Measurements from ENCODE around the gene IDH3G. TPM values are rescaled to one million over a fixed set of nuclear protein-coding genes. Genes with fewer than 3 reads are reported as not detected.
A peak's percentile ranks its signal among the peaks of the same experiment; 100 is the strongest.

Gene IDH3G
- total RNA-seq, 3 donors from 2014 or later, result 75.4 to 91.5 (median 76.5) TPM

- Histone ChIP-seq H3K27ac (no peak overlapping the region), H3K4me1 (no peaks in the 10 kb centered on the region), H3K4me3 (no peak overlapping the region), H3K36me3 (no peaks in the 10 kb centered on the region), H3K27me3 (peaks cover 0 to 28% of the 10 kb centered on the region in 2 donors), H3K9me3 (peaks cover 11 to 13% of the 10 kb centered on the region in 2 donors)
- DNase-seq (ENCODE audit: low spot score in 2 of 2), result no peak
- intact Hi-C loops (cut with DNase I; ENCODE audit: low total_unique reads), result loop anchor here (10.0 kb wide), 1 partner anchor 157 kb away; no protein-coding TSS in a partner anchor
- no peak for TF ChIP-seq POLR2AphosphoS5 (IDR thresholded peaks at IDR 0.05)
- TF ChIP-seq POLR2A (IDR thresholded peaks at IDR 0.05), result no peak
- no peak for TF ChIP-seq CTCF (IDR thresholded peaks at IDR 0.05)
Measured at GRCh38 chrX:153797415-153798015, 3.3 kb upstream of the IDH3G start.

GRCh38 chrX:153794897-153795816 lies 982 bp upstream of the IDH3G start:
- Histone ChIP-seq H3K27ac (peak overlapping the region; percentile 89 to 97), H3K4me1 (no peaks in the 10 kb centered on the region), H3K9me3 (peaks cover 11 to 13% of the 10 kb centered on the region in 2 donors), H3K27me3 (peaks cover 0 to 35% of the 10 kb centered on the region in 2 donors), H3K4me3 (peak overlapping the region; percentile 56 to 83 (median 65)), H3K36me3 (no peaks in the 10 kb centered on the region)
- TF ChIP-seq CTCF (IDR thresholded peaks at IDR 0.05), result no peak
- no peak for TF ChIP-seq POLR2A (IDR thresholded peaks at IDR 0.05)
- TF ChIP-seq POLR2AphosphoS5 (IDR thresholded peaks at IDR 0.05), result no peak
- DNase-seq (ENCODE audit: low spot score in 2 of 2), result no peak
- intact Hi-C loops (cut with DNase I; ENCODE audit: low total_unique reads), result loop anchor here (10.0 kb wide), 1 partner anchor 160 kb away; no protein-coding TSS in a partner anchor

- Histone ChIP-seq H3K4me1 (no peaks in the 10 kb centered on the region), H3K4me3 (peak overlapping the region; percentile 56 to 83 (median 65)), H3K27ac (peak overlapping the region; percentile 89 to 97), H3K36me3 (no peaks in the 10 kb centered on the region), H3K27me3 (peaks cover 0 to 34% of the 10 kb centered on the region in 2 donors), H3K9me3 (peaks cover 11 to 13% of the 10 kb centered on the region in 2 donors)
- no peak for DNase-seq (ENCODE audit: low spot score in 2 of 2)
- intact Hi-C loops (cut with DNase I; ENCODE audit: low total_unique reads), result loop anchor here (10.0 kb wide), 1 partner anchor 162 kb away; no protein-coding TSS in a partner anchor
- TF ChIP-seq POLR2A (IDR thresholded peaks at IDR 0.05) (no peak), POLR2AphosphoS5 (IDR thresholded peaks at IDR 0.05) (no peak), CTCF (IDR thresholded peaks at IDR 0.05) (no peak)
Measured at GRCh38 chrX:153793291-153793690, 884 bp downstream of the IDH3G start.

- no peak overlapping the region for H3K4me3 ChIP-seq
- no peak for TF ChIP-seq POLR2A (IDR thresholded peaks at IDR 0.05)
- no peak for TF ChIP-seq CTCF (IDR thresholded peaks at IDR 0.05)
- no peak for TF ChIP-seq POLR2AphosphoS5 (IDR thresholded peaks at IDR 0.05)
- H3K4me1 ChIP-seq, result no peaks in the 10 kb centered on the region
- intact Hi-C loops (cut with DNase I; ENCODE audit: low total_unique reads), result loop anchor here (10.0 kb wide), 1 partner anchor 162 kb away; no protein-coding TSS in a partner anchor
- no peaks in the 10 kb centered on the region for H3K36me3 ChIP-seq
- DNase-seq (ENCODE audit: low spot score in 2 of 2), result no peak
- peaks cover 0 to 43% of the 10 kb centered on the region in 2 donors for H3K27me3 ChIP-seq
- no peak overlapping the region for H3K27ac ChIP-seq
- H3K9me3 ChIP-seq, result peaks cover 10 to 11% of the 10 kb centered on the region in 2 donors
Measured at GRCh38 chrX:153792368-153792767, 1.8 kb downstream of the IDH3G start.

Measured in breast epithelium (tissue), 4 donors.